ENCODE data around the gene TDO2.

DNA sequence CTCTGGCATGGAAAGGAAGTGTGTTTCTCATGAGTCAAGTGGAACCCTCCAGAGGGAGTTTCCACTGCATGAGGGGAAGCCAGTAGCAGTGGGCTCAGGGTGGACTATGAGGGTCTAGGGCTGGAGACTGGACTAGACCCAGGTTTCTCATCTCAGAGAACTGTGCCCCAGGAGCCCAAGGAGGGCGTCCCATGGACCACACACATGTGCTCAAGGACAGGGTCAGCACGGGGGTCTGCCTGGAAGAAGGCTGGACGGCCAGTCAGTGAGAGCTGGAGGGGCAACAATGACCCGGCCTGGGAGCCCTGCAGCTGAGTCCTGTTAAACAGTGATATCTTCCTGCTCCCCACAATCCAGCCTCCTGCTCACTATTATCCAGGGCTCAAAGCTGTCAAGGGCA is 55.9 kb downstream of the TDO2 start:
- TF ChIP-seq, protein P1, sequence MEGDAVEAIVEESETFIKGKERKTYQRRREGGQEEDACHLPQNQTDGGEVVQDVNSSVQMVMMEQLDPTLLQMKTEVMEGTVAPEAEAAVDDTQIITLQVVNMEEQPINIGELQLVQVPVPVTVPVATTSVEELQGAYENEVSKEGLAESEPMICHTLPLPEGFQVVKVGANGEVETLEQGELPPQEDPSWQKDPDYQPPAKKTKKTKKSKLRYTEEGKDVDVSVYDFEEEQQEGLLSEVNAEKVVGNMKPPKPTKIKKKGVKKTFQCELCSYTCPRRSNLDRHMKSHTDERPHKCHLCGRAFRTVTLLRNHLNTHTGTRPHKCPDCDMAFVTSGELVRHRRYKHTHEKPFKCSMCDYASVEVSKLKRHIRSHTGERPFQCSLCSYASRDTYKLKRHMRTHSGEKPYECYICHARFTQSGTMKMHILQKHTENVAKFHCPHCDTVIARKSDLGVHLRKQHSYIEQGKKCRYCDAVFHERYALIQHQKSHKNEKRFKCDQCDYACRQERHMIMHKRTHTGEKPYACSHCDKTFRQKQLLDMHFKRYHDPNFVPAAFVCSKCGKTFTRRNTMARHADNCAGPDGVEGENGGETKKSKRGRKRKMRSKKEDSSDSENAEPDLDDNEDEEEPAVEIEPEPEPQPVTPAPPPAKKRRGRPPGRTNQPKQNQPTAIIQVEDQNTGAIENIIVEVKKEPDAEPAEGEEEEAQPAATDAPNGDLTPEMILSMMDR (conservative IDR thresholded peaks at IDR 0.05; ENCODE audit: low read length): no peak
- no peak for TF ChIP-seq EZH2phosphoT487 (IDR thresholded peaks at IDR 0.05; ENCODE audit: borderline replicate concordance, low read depth, low read length)

All from OCI-LY7 (cell line).